Spleen (tissue), 7 donors: Measurements from ENCODE around the gene CTNS.

ENCODE experiments used
- CTCF ChIP-seq, 11 experiments: fragments of 200-600 bp in 7 of 11; fragments of 450-650 bp in 4 of 11; sonication (generic) in 4 of 11; IDR thresholded peaks in 8 of 11; conservative IDR thresholded peaks in 3 of 11; 1 replicate in 7 of 11; 2 replicates in 4 of 11; pipeline versions ENCODE4 v1.4.0 to v1.8.0; 2016 to 2021; ENCODE audit warnings: antibody characterized with exemption in 11 of 11, inconsistent platforms in 4 of 11, mild to moderate bottlenecking in 1 of 11
- POLR2A ChIP-seq, 3 donors: fragments of 450-650 bp; IDR thresholded peaks; one replicate each; pipeline ENCODE4 v1.5.1; 2017; ENCODE audit warnings: antibody characterized with exemption in 3 of 3, mild to moderate bottlenecking in 1 of 3
- donor health status: DM: no; HTN: no; CAD: no; lungs with moderate emphysema.
- donor health status: DM: no; HTN: no; CAD: no.
- donor health status: DM: no; HTN: no; CAD: no.

- TF ChIP-seq CTCF (IDR thresholded peaks at IDR 0.05 in 8 of 11, conservative IDR thresholded peaks at IDR 0.05 in 3 of 11), result no peak
- TF ChIP-seq POLR2A (IDR thresholded peaks at IDR 0.05), result no peak
Measured at GRCh38 chr17:3691617-3692067, 55.1 kb downstream of the CTNS start.
